HL-60 (cell line): ENCODE results near the gene SMCO4.

Experiments
- DNase-seq, 2 experiments: peaks; one replicate each; pipeline ENCODE4 v3.0.0-alpha.2; 2010 to 2020; ENCODE audit warnings: low read depth in 1 of 2, low spot score in 1 of 2
- H3K27ac ChIP-seq: fragments of 250-450 bp; sonication (Bioruptor Pico); replicated peaks from 2 replicates; pipeline ENCODE4 v1.5.1; 2020; ENCODE audit warnings: mild to moderate bottlenecking, moderate library complexity
- H3K27me3 ChIP-seq: fragments of 250-450 bp; sonication (Bioruptor Pico); 2 replicates; pipeline ENCODE4 v1.5.1; 2021; ENCODE audit warnings: mild to moderate bottlenecking, moderate library complexity; ENCODE audit not compliant: insufficient read depth, poor library complexity, severe bottlenecking
- H3K4me3 ChIP-seq: replicated peaks from 2 replicates; pipeline ENCODE4 v1.5.1; 2011; ENCODE audit warnings: mild to moderate bottlenecking, control low read depth, low read length; ENCODE audit not compliant: insufficient read depth
- CTCF ChIP-seq: IDR thresholded peaks from one replicate; pipeline ENCODE4 v1.5.1; 2011; ENCODE audit warnings: low read length, control low read depth, inconsistent platforms; ENCODE audit not compliant: insufficient read depth
- GABPA ChIP-seq: IDR thresholded peaks from 2 replicates; pipeline ENCODE4 v1.6.1; 2012; ENCODE audit warnings: low read depth
- POLR2AphosphoS5 ChIP-seq: IDR thresholded peaks from 2 replicates; pipeline ENCODE4 v1.6.1; 2012; ENCODE audit warnings: low read depth
- REST ChIP-seq: IDR thresholded peaks from 2 replicates; pipeline ENCODE4 v1.6.1; 2012; ENCODE audit warnings: low read depth; ENCODE audit not compliant: insufficient replicate concordance
- SPI1 ChIP-seq: IDR thresholded peaks from 2 replicates; pipeline ENCODE4 v1.6.1; 2012; ENCODE audit warnings: low read depth, mild to moderate bottlenecking, borderline replicate concordance

Gene SMCO4

GRCh38 chr11:93570759-93571413 lies 27.7 kb upstream of the SMCO4 start:
- Histone ChIP-seq H3K27ac (no peak overlapping the region), H3K27me3 (no peaks in the 10 kb centered on the region), H3K4me3 (no peak overlapping the region)
- no peak for DNase-seq
- TF ChIP-seq REST = no peak
- TF ChIP-seq POLR2AphosphoS5 = no peak
- TF ChIP-seq CTCF = no peak
- no peak for TF ChIP-seq GABPA
- TF ChIP-seq SPI1 = no peak

GRCh38 chr11:93569496-93569895 lies 26.3 kb upstream of the SMCO4 start:
- TF ChIP-seq GABPA (no peak), SPI1 (no peak), CTCF (no peak), POLR2AphosphoS5 (no peak), REST (no peak)
- no peak for DNase-seq
- H3K27me3 ChIP-seq = no peaks in the 10 kb centered on the region

GRCh38 chr11:93568726-93569125 lies 25.5 kb upstream of the SMCO4 start:
- no peak for DNase-seq
- Histone ChIP-seq H3K27ac (no peak overlapping the region), H3K4me3 (no peak overlapping the region), H3K27me3 (no peaks in the 10 kb centered on the region)
- no peak for TF ChIP-seq GABPA
- TF ChIP-seq REST = no peak

More at GRCh38 chr11:93569496-93569895, 26.3 kb upstream of the SMCO4 start:
- Histone ChIP-seq H3K27ac (no peak overlapping the region), H3K4me3 (no peak overlapping the region)
